ENCODE measurements around the gene H2BK1. TPM values are rescaled to one million over a fixed set of nuclear protein-coding genes. Genes with fewer than 3 reads are reported as not detected.

H2BK1 gene
- total and polyA plus RNA-seq, 2 of the 13 experiments (the other 11 are each of a cell fraction or from before 2014, with no cell fraction given) = not detected

DNA sequence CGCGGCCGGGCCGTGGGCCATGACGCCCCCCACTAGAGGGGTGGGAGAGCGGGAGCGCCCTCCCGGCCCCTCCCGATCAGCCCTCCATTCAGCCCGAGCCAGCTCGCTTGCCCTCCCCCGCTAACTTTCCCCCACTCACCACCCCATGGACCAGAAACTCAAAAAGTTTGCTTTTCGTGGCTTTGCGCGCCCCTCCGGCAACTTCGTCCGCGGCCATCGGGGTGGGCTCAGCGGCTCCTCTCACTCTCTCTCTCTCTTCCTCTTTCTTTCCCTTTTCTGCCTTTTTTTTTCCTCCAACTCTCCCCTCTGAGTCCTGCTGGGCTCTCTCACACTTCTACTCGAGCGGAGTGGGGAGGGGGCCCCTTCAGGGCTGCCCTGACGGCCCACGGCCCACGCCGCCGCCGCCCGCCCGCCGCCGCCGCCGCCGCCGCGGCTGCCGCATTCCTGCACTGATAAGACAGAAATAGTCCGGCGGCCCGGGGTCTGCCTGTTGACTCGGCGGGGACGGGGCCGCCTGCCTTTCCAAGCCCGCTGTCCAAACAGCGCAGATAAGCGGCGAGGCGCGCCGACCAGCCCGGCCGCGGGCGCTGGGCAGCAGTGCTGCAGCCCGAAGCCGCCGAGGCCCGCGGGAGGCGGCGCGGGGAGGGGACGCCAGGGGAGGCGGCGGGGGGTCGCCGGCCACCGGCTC, 38.2 kb upstream of the H2BK1 start, which contains the start of gene SMARCD3:
Gene SMARCD3, minus strand, starts transcription at position 349 of the 688 bp plus-strand sequence. Its CDS starts 132 bp downstream, at position 217.
- peak; percentile 48 for ATAC-seq
- H3K27me3 ChIP-seq (ENCODE audit: control insufficient read depth in 1 of 2, insufficient read depth in 2 of 2, low read length in 2 of 2) = peaks cover 12 to 78% of the 10 kb centered on the region in 2 experiments
- H4K20me1 ChIP-seq (ENCODE audit: insufficient read depth, low read length) = no peaks in the 10 kb centered on the region; the same call in 1 of the 2 replicates
- H2AFZ ChIP-seq (ENCODE audit: low read length) = no peak within 1 kb of the TSS
- no peaks in the 10 kb centered on the region for H3K36me3 ChIP-seq (replicated peaks in 1 of 2; ENCODE audit: control insufficient read depth in 1 of 2, insufficient read depth in 2 of 2, low read length in 2 of 2)
- in situ Hi-C loops (cut with HindIII; ENCODE audit: extremely low pct_ligation_motif_present, low pct_unique_long_range_greater_than_20kb) (no loop called here), intact Hi-C loops (cut with micrococcal nuclease; ENCODE audit: unreplicated experiment) (loop anchor here (2.0 to 10.0 kb wide), 3 partner anchors 16 to 164 kb away; partner anchors contain the start of genes AGAP3, CHPF2, FASTK and TMUB1)
- peaks cover 77% of the 10 kb centered on the region for H3K4me1 ChIP-seq (ENCODE audit: insufficient read depth, low read length)
- H3K4me2 ChIP-seq (ENCODE audit: low read depth, low read length) = peak within 1 kb of the TSS; percentile 83
- ChIA-PET POLR2A (interaction anchor here (1.5 to 2.0 kb wide), 2 partner anchors 21 to 185 kb away, joined by 4 to 8 read pairs; partner anchors contain the start of gene ABCF2), CTCF (ENCODE audit: low intra/inter-chr PET ratio, low total read pairs) (no interaction called here)
- under 1% methylated on average over 31 of the region's 71 CpGs for WGBS (ENCODE audit: low lambda C conversion rate)
- FAIRE-seq = no peak
- H3K27ac ChIP-seq (ENCODE audit: extremely low read length, insufficient read depth, low read length) = no peak within 1 kb of the TSS
- H3K79me2 ChIP-seq (ENCODE audit: insufficient read depth, low read length) = no peaks in the 10 kb centered on the region
- H3K9me3 ChIP-seq (ENCODE audit: low read length) = no peaks in the 10 kb centered on the region
- H3K4me3 ChIP-seq (replicated peaks in 1 of 3; ENCODE audit: insufficient read depth in 1 of 3, low read depth in 2 of 3, low read length in 3 of 3) = peak within 1 kb of the TSS; percentile 29 to 71 (median 59); a peak in 5 of 6 replicates
- BruUV-seq (replicated peaks) = no TSS peak
- DNase-seq (ENCODE audit: low spot score) = peak; percentile 46
- no peak within 1 kb of the TSS for H3K9ac ChIP-seq (ENCODE audit: insufficient read depth, low read depth, low read length)
- no peak for TF ChIP-seq ZNF264 (CRISPR knock-in tag; IDR thresholded peaks at IDR 0.05)
- TF ChIP-seq JUNB (CRISPR knock-in tag; IDR thresholded peaks at IDR 0.05; ENCODE audit: borderline replicate concordance) = no peak
- no peak for TF ChIP-seq TFDP2 (CRISPR knock-in tag; IDR thresholded peaks at IDR 0.05)
- TF ChIP-seq ZNF326 (CRISPR knock-in tag; IDR thresholded peaks at IDR 0.05; ENCODE audit: borderline replicate concordance) = no peak
- TF ChIP-seq ZFX (CRISPR knock-in tag; IDR thresholded peaks at IDR 0.05; ENCODE audit: low read depth) = no peak; the same call in none of the 2 replicates
- no peak for TF ChIP-seq ZNF83 (CRISPR knock-in tag; IDR thresholded peaks at IDR 0.05; ENCODE audit: borderline replicate concordance)
- no peak for TF ChIP-seq ZNF256 (CRISPR knock-in tag; conservative IDR thresholded peaks at IDR 0.05)
- TF ChIP-seq, protein P1, sequence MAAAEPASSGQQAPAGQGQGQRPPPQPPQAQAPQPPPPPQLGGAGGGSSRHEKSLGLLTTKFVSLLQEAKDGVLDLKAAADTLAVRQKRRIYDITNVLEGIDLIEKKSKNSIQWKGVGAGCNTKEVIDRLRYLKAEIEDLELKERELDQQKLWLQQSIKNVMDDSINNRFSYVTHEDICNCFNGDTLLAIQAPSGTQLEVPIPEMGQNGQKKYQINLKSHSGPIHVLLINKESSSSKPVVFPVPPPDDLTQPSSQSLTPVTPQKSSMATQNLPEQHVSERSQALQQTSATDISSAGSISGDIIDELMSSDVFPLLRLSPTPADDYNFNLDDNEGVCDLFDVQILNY (CRISPR knock-in tag; conservative IDR thresholded peaks at IDR 0.05) = no peak
- TF ChIP-seq HNRNPL (IDR thresholded peaks at IDR 0.05; ENCODE audit: low read depth, low read length) = no peak
- TF ChIP-seq ZMYM3 (CRISPR knock-in tag; IDR thresholded peaks at IDR 0.05) = no peak
- TF ChIP-seq SETDB1 (CRISPR knock-in tag; IDR thresholded peaks at IDR 0.05; ENCODE audit: borderline replicate concordance) = no peak
- TF ChIP-seq IKZF5 (CRISPR knock-in tag; IDR thresholded peaks at IDR 0.05) = no peak
- no peak for TF ChIP-seq SAFB2 (CRISPR knock-in tag; IDR thresholded peaks at IDR 0.05; ENCODE audit: borderline replicate concordance, low read depth)
- no peak for TF ChIP-seq ZFP62 (CRISPR knock-in tag; IDR thresholded peaks at IDR 0.05)
- TF ChIP-seq MAFF (IDR thresholded peaks at IDR 0.05; ENCODE audit: low read depth, low read length) = no peak
- no peak for TF ChIP-seq CHD2 (IDR thresholded peaks at IDR 0.05; ENCODE audit: low read depth, low read length)
- no peak for TF ChIP-seq SP4 (CRISPR knock-in tag; IDR thresholded peaks at IDR 0.05)
- no peak for TF ChIP-seq ZMYM2 (CRISPR knock-in tag; IDR thresholded peaks at IDR 0.05)
